Neural cell (in vitro differentiated cells): ENCODE measurements around the gene TRUB1. TPM values are rescaled to one million over a fixed set of nuclear protein-coding genes. Genes with fewer than 3 reads are reported as not detected.

ENCODE experiments used
- H2AFZ ChIP-seq: fragments of 200-600, 300-800 bp; sonication (generic), shearing (Covaris generic); 2 replicates; pipeline ENCODE4 v1.6.0; 2014; ENCODE audit warnings: low read depth, mild to moderate bottlenecking, antibody characterized with exemption, low read length, moderate library complexity
- H3F3A ChIP-seq: fragments of 200-600 bp; shearing (Covaris generic); 2 replicates; pipeline ENCODE4 v1.6.1; 2016; ENCODE audit warnings: mild to moderate bottlenecking, moderate library complexity, mixed read lengths, antibody characterized with exemption, low read length; ENCODE audit not compliant: insufficient read depth, poor library complexity, severe bottlenecking
- H3K27ac ChIP-seq: fragments of 200-600, 300-800 bp; sonication (generic), shearing (Covaris generic); 2 replicates; pipeline ENCODE4 v1.5.1; 2014; ENCODE audit warnings: mild to moderate bottlenecking, low read length, moderate library complexity
- H3K27me3 ChIP-seq: fragments of 300-800, 200-600 bp; sonication (generic), shearing (Covaris generic); 2 replicates; pipeline ENCODE4 v1.6.0; 2014; ENCODE audit warnings: mild to moderate bottlenecking, low read depth, low read length, moderate library complexity; ENCODE audit not compliant: insufficient read depth
- H3K36me3 ChIP-seq: fragments of 300-800, 200-600 bp; sonication (generic), shearing (Covaris generic); 2 replicates; pipeline ENCODE4 v1.5.1; 2014; ENCODE audit warnings: mild to moderate bottlenecking, antibody characterized with exemption, low read length, moderate library complexity; ENCODE audit not compliant: insufficient read depth
- H3K4me2 ChIP-seq: fragments of 300-800, 200-600 bp; sonication (generic), shearing (Covaris generic); 2 replicates; pipeline ENCODE4 v1.6.0; 2014; ENCODE audit warnings: mild to moderate bottlenecking, low read length
- H3K4me3 ChIP-seq: fragments of 300-800, 200-600 bp; sonication (generic), shearing (Covaris generic); 2 replicates; pipeline ENCODE4 v1.5.1; 2014; ENCODE audit warnings: mild to moderate bottlenecking, low read length, moderate library complexity
- H3K79me2 ChIP-seq: fragments of 200-600 bp; shearing (Covaris generic); replicated peaks from 2 replicates; pipeline ENCODE4 v1.6.0; 2014; ENCODE audit warnings: mild to moderate bottlenecking, low read length, moderate library complexity; ENCODE audit not compliant: insufficient read depth
- H3K9ac ChIP-seq: fragments of 300-800, 200-600 bp; sonication (generic), shearing (Covaris generic); 2 replicates; pipeline ENCODE4 v1.6.1; 2016; ENCODE audit warnings: mild to moderate bottlenecking, low read length, mixed read lengths
- H3K9me2 ChIP-seq: fragments of 200-600 bp; shearing (Covaris generic); 2 replicates; pipeline ENCODE4 v1.6.1; 2016; ENCODE audit warnings: mild to moderate bottlenecking, low read length, mixed read lengths; ENCODE audit not compliant: insufficient read depth
- H3K9me3 ChIP-seq: fragments of 200-600, 300-800 bp; sonication (generic), shearing (Covaris generic); 2 replicates; pipeline ENCODE4 v1.6.1; 2016; ENCODE audit warnings: mild to moderate bottlenecking, mixed run types, low read length, moderate library complexity, mixed read lengths
- H4K20me1 ChIP-seq: fragments of 200-600 bp; shearing (Covaris generic); 2 replicates; pipeline ENCODE4 v1.6.1; 2016; ENCODE audit warnings: mild to moderate bottlenecking, mixed run types; ENCODE audit not compliant: insufficient read depth
- EP300 ChIP-seq: fragments of 450-650 bp; conservative IDR thresholded peaks from 2 replicates; pipeline ENCODE4 v1.6.1; 2014; ENCODE audit warnings: antibody characterized with exemption, mild to moderate bottlenecking, moderate library complexity; ENCODE audit not compliant: poor library complexity, severe bottlenecking
- EZH2 ChIP-seq: fragments of 200-600, 300-800 bp; shearing (Covaris generic), sonication (generic); IDR thresholded peaks from 2 replicates; pipeline ENCODE4 v1.6.1; 2014; ENCODE audit warnings: antibody characterized with exemption, low read length, borderline replicate concordance, mild to moderate bottlenecking; ENCODE audit not compliant: insufficient read depth, poor library complexity, severe bottlenecking
- MXI1 ChIP-seq: fragments of 450-650 bp; conservative IDR thresholded peaks from 2 replicates; pipeline ENCODE4 v1.6.1; 2014; ENCODE audit warnings: antibody characterized with exemption, mild to moderate bottlenecking; ENCODE audit not compliant: poor library complexity, severe bottlenecking
- POLR2AphosphoS5 ChIP-seq: IDR thresholded peaks from 2 replicates; pipeline ENCODE4 v1.6.1; 2012
- RAD21 ChIP-seq: fragments of 450-650 bp; conservative IDR thresholded peaks from 2 replicates; pipeline ENCODE4 v1.6.1; 2014; ENCODE audit warnings: antibody characterized with exemption, mild to moderate bottlenecking, moderate library complexity
- SMC3 ChIP-seq: fragments of 450-650 bp; conservative IDR thresholded peaks from 2 replicates; pipeline ENCODE4 v1.6.1; 2014; ENCODE audit warnings: antibody characterized with exemption, mild to moderate bottlenecking, moderate library complexity; ENCODE audit not compliant: poor library complexity
- TAF1 ChIP-seq: IDR thresholded peaks from 2 replicates; pipeline ENCODE4 v1.6.1; 2012; ENCODE audit warnings: low read depth
- polyA plus RNA-seq: library from polyadenylated mRNA; depleted of rRNA; stranded (reverse); fragments of >200 nt; gene quantifications from 2 replicates; pipeline ENCODE4 v1.2.3, GENCODE V29; 2014
- TF ChIP-seq, protein P1 (sequence below): IDR thresholded peaks from 2 replicates; pipeline ENCODE4 v1.6.1; 2012; ENCODE audit warnings: borderline replicate concordance
- TF ChIP-seq, protein P2 (sequence below): fragments of 450-650 bp; IDR thresholded peaks from 2 replicates; pipeline ENCODE4 v1.5.1; 2014; ENCODE audit warnings: antibody characterized with exemption, mild to moderate bottlenecking, moderate library complexity; ENCODE audit not compliant: poor library complexity, severe bottlenecking

Gene TRUB1
- polyA plus RNA-seq, 1 donor from 2014 or later, result 48.8 TPM

DNA sequence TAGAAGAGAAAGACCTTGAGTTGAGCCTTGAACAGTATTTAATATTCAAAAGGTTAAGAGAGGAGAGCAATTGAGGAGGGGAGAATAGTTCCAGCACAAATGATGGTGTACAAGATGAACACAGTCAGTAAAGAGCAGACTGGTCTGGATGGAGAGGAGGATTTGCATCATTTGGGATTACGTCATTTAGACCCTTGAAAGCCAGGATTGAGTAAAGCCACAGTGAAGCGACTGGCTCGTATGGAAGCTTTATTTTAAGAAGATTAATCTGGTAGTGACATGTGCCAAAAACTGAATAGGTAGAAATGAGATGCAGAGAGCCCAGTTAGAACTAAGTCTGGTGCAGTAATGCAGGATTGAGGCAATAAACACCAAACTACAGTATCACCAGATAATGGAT lies 52.6 kb downstream of the TRUB1 start:
- no peaks in the 10 kb centered on the region for H3K27me3 ChIP-seq
- H3K4me3 ChIP-seq, result no peak overlapping the region
- no peaks in the 10 kb centered on the region for H3F3A ChIP-seq
- H2AFZ ChIP-seq, result no peak overlapping the region
- peaks cover under 1% of the 10 kb centered on the region for H3K9me3 ChIP-seq
- H4K20me1 ChIP-seq, result no peaks in the 10 kb centered on the region
- no peaks in the 10 kb centered on the region for H3K36me3 ChIP-seq
- H3K9ac ChIP-seq, result no peak overlapping the region
- no peak overlapping the region for H3K4me2 ChIP-seq
- no peaks in the 10 kb centered on the region for H3K79me2 ChIP-seq
- no peak overlapping the region for H3K27ac ChIP-seq
- TF ChIP-seq SMC3, result no peak
- TF ChIP-seq EZH2, result no peak
- TF ChIP-seq POLR2AphosphoS5, result no peak
- TF ChIP-seq TAF1, result no peak
- no peak for TF ChIP-seq MXI1
- TF ChIP-seq, protein P1, sequence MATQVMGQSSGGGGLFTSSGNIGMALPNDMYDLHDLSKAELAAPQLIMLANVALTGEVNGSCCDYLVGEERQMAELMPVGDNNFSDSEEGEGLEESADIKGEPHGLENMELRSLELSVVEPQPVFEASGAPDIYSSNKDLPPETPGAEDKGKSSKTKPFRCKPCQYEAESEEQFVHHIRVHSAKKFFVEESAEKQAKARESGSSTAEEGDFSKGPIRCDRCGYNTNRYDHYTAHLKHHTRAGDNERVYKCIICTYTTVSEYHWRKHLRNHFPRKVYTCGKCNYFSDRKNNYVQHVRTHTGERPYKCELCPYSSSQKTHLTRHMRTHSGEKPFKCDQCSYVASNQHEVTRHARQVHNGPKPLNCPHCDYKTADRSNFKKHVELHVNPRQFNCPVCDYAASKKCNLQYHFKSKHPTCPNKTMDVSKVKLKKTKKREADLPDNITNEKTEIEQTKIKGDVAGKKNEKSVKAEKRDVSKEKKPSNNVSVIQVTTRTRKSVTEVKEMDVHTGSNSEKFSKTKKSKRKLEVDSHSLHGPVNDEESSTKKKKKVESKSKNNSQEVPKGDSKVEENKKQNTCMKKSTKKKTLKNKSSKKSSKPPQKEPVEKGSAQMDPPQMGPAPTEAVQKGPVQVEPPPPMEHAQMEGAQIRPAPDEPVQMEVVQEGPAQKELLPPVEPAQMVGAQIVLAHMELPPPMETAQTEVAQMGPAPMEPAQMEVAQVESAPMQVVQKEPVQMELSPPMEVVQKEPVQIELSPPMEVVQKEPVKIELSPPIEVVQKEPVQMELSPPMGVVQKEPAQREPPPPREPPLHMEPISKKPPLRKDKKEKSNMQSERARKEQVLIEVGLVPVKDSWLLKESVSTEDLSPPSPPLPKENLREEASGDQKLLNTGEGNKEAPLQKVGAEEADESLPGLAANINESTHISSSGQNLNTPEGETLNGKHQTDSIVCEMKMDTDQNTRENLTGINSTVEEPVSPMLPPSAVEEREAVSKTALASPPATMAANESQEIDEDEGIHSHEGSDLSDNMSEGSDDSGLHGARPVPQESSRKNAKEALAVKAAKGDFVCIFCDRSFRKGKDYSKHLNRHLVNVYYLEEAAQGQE, result no peak
- TF ChIP-seq, protein P2, sequence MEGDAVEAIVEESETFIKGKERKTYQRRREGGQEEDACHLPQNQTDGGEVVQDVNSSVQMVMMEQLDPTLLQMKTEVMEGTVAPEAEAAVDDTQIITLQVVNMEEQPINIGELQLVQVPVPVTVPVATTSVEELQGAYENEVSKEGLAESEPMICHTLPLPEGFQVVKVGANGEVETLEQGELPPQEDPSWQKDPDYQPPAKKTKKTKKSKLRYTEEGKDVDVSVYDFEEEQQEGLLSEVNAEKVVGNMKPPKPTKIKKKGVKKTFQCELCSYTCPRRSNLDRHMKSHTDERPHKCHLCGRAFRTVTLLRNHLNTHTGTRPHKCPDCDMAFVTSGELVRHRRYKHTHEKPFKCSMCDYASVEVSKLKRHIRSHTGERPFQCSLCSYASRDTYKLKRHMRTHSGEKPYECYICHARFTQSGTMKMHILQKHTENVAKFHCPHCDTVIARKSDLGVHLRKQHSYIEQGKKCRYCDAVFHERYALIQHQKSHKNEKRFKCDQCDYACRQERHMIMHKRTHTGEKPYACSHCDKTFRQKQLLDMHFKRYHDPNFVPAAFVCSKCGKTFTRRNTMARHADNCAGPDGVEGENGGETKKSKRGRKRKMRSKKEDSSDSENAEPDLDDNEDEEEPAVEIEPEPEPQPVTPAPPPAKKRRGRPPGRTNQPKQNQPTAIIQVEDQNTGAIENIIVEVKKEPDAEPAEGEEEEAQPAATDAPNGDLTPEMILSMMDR, result no peak
- TF ChIP-seq EP300, result no peak
- no peak for TF ChIP-seq RAD21
- no peaks in the 10 kb centered on the region for H3K9me2 ChIP-seq

DNA sequence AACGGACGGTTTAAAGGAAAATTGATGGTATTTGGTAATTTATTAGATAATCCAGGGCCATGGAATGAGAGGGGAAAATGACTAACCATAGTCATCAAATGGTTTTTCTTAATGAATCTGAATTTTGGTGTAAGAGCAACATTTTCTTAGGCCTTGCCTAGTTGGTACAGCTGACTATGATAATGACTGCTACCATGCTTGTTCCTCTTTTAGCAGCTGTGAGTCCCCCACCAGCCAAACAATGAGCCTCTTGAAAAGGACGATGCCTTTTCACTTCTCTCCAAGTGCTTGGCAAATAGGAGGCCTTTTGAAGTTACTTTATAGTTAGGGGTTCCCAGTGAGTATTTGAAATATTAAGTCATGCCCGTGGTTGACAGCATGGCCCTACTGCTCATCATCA lies 53.0 kb downstream of the TRUB1 start:
- H3K4me3 ChIP-seq, result no peak overlapping the region
- H3K9me3 ChIP-seq, result no peaks in the 10 kb centered on the region
- TF ChIP-seq RAD21 (no peak), POLR2AphosphoS5 (no peak), SMC3 (no peak), MXI1 (no peak), EZH2 (no peak), EP300 (no peak)
- TF ChIP-seq, protein P1, result no peak
- no peak overlapping the region for H3K27ac ChIP-seq
- H3K79me2 ChIP-seq, result no peaks in the 10 kb centered on the region
- H2AFZ ChIP-seq, result no peak overlapping the region
- H3K9me2 ChIP-seq, result no peaks in the 10 kb centered on the region
- H3K36me3 ChIP-seq, result no peaks in the 10 kb centered on the region
- no peak overlapping the region for H3K9ac ChIP-seq
- no peaks in the 10 kb centered on the region for H4K20me1 ChIP-seq
- no peaks in the 10 kb centered on the region for H3F3A ChIP-seq
- H3K27me3 ChIP-seq, result no peaks in the 10 kb centered on the region
- no peak overlapping the region for H3K4me2 ChIP-seq
